ENCODE measurements around the gene LDLRAD4. TPM values are rescaled to one million over a fixed set of nuclear protein-coding genes. Genes with fewer than 3 reads are reported as not detected.

The LDLRAD4 gene
- polyA plus RNA-seq, 1 of the 3 experiments (the other 2 are of a cell fraction): 0.16 TPM

DNA sequence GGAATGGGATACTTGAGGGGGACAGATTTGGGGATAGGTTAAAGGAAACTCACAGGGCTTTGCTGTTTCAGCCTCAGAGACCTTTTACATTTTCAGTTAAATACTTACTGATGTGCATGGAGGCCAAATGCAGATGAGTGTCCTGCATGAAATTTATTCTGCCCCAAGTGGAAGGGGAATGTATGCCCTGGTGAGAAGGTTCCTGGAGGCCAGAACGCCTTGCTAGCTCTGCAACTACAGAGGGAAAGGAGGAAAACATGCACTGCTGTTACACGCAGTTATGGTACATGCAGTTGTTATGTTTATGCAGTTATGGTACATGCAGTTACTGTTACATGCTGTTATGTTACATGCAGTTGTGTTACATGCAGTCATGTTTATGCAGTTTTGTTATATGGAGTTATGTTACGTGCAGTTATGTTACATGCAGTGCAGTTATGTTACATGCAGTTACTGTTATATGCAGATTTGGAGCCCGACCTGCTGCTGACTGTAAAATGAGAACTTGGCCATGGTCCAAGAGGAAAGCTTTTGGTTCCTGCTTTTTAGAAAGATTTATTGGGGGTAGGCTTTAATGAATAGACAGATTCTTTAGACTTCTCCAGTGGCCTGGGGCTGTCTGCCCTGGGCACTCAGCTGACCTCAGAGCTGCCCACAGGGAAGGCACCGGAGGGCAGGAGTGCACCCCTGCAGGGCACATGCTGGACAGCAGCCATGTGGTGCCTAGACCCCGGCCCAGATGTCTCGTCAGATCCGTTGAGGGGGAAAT, 84.1 kb downstream of the LDLRAD4 start:
- Histone ChIP-seq H3K4me2 (no peak overlapping the region), H3F3A (replicated peaks; ENCODE audit: insufficient read depth) (no peaks in the 10 kb centered on the region), H2AFZ (ENCODE audit: low read depth) (no peak overlapping the region), H3K9ac (no peak overlapping the region), H4K20me1 (ENCODE audit: insufficient read depth) (no peaks in the 10 kb centered on the region), H3K4me3 (ENCODE audit: low read depth in 2 of 2, low read length in 1 of 2) (no peak overlapping the region), H3K27me3 (ENCODE audit: insufficient read depth) (no peaks in the 10 kb centered on the region), H3K9me3 (no peaks in the 10 kb centered on the region; the same call in 1 of the 2 replicates), H3K79me2 (ENCODE audit: insufficient read depth) (no peaks in the 10 kb centered on the region), H3K4me1 (ENCODE audit: control insufficient read depth in 1 of 2, insufficient read depth in 2 of 2, low read depth in 1 of 2, low read length in 1 of 2) (peaks cover 4 to 33% of the 10 kb centered on the region in 2 experiments; a peak in 2 of 4 replicates), H3K9me2 (no peaks in the 10 kb centered on the region), H3K27ac (ENCODE audit: low read depth in 2 of 2, low read length in 1 of 2) (peak overlapping the region in 1 of 2 experiments; percentile 28; a peak in 1 of 4 replicates), H3K36me3 (replicated peaks in 1 of 2; ENCODE audit: control insufficient read depth in 1 of 2, insufficient read depth in 2 of 2, low read length in 1 of 2) (no peaks in the 10 kb centered on the region)
- ChIA-PET POLR2A (no interaction called here), CTCF (interaction anchor here (0.9 to 1.4 kb wide), 2 partner anchors 14 to 36 kb away, joined by 3 read pairs; no protein-coding TSS in a partner anchor)
- no peak for TF ChIP-seq RCOR1 (IDR thresholded peaks at IDR 0.05; ENCODE audit: low read length)
- no peak for TF ChIP-seq SMC3 (IDR thresholded peaks at IDR 0.05; ENCODE audit: low read depth, low read length)
- TF ChIP-seq, protein P1, sequence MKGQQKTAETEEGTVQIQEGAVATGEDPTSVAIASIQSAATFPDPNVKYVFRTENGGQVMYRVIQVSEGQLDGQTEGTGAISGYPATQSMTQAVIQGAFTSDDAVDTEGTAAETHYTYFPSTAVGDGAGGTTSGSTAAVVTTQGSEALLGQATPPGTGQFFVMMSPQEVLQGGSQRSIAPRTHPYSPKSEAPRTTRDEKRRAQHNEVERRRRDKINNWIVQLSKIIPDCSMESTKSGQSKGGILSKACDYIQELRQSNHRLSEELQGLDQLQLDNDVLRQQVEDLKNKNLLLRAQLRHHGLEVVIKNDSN (IDR thresholded peaks at IDR 0.05; ENCODE audit: borderline replicate concordance, low read depth): no peak
- TF ChIP-seq, protein P2, sequence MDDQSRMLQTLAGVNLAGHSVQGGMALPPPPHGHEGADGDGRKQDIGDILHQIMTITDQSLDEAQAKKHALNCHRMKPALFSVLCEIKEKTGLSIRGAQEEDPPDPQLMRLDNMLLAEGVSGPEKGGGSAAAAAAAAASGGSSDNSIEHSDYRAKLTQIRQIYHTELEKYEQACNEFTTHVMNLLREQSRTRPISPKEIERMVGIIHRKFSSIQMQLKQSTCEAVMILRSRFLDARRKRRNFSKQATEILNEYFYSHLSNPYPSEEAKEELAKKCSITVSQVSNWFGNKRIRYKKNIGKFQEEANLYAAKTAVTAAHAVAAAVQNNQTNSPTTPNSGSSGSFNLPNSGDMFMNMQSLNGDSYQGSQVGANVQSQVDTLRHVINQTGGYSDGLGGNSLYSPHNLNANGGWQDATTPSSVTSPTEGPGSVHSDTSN (IDR thresholded peaks at IDR 0.05): no peak
- no peak for TF ChIP-seq ELF1 (IDR thresholded peaks at IDR 0.05)
- TF ChIP-seq, protein P3, sequence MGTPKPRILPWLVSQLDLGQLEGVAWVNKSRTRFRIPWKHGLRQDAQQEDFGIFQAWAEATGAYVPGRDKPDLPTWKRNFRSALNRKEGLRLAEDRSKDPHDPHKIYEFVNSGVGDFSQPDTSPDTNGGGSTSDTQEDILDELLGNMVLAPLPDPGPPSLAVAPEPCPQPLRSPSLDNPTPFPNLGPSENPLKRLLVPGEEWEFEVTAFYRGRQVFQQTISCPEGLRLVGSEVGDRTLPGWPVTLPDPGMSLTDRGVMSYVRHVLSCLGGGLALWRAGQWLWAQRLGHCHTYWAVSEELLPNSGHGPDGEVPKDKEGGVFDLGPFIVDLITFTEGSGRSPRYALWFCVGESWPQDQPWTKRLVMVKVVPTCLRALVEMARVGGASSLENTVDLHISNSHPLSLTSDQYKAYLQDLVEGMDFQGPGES (IDR thresholded peaks at IDR 0.05; ENCODE audit: low read depth, low read length): no peak
- TF ChIP-seq SIN3A (IDR thresholded peaks at IDR 0.05; ENCODE audit: borderline replicate concordance, low read depth, low read length): no peak
- TF ChIP-seq FOXM1 (IDR thresholded peaks at IDR 0.05; ENCODE audit: low read depth): no peak
- TF ChIP-seq NFIC (IDR thresholded peaks at IDR 0.05; ENCODE audit: borderline replicate concordance): no peak
- TF ChIP-seq, protein P4, sequence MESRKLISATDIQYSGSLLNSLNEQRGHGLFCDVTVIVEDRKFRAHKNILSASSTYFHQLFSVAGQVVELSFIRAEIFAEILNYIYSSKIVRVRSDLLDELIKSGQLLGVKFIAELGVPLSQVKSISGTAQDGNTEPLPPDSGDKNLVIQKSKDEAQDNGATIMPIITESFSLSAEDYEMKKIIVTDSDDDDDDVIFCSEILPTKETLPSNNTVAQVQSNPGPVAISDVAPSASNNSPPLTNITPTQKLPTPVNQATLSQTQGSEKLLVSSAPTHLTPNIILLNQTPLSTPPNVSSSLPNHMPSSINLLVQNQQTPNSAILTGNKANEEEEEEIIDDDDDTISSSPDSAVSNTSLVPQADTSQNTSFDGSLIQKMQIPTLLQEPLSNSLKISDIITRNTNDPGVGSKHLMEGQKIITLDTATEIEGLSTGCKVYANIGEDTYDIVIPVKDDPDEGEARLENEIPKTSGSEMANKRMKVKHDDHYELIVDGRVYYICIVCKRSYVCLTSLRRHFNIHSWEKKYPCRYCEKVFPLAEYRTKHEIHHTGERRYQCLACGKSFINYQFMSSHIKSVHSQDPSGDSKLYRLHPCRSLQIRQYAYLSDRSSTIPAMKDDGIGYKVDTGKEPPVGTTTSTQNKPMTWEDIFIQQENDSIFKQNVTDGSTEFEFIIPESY (IDR thresholded peaks at IDR 0.05; ENCODE audit: borderline replicate concordance, low read depth): no peak
- no peak for TF ChIP-seq GABPA (IDR thresholded peaks at IDR 0.05; ENCODE audit: low read depth)
- TF ChIP-seq FOSL2 (IDR thresholded peaks at IDR 0.05; ENCODE audit: borderline replicate concordance, low read depth): no peak
- no peak for TF ChIP-seq RAD21 (IDR thresholded peaks at IDR 0.05; ENCODE audit: low read length)
- TF ChIP-seq TCF12 (IDR thresholded peaks at IDR 0.05): no peak
- TF ChIP-seq GATA2 (CRISPR knock-in tag; IDR thresholded peaks at IDR 0.05): no peak
- no peak for TF ChIP-seq TEAD4 (IDR thresholded peaks at IDR 0.05; ENCODE audit: borderline replicate concordance, insufficient read depth)
- TF ChIP-seq, protein P5, sequence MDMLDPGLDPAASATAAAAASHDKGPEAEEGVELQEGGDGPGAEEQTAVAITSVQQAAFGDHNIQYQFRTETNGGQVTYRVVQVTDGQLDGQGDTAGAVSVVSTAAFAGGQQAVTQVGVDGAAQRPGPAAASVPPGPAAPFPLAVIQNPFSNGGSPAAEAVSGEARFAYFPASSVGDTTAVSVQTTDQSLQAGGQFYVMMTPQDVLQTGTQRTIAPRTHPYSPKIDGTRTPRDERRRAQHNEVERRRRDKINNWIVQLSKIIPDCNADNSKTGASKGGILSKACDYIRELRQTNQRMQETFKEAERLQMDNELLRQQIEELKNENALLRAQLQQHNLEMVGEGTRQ (IDR thresholded peaks at IDR 0.05; ENCODE audit: borderline replicate concordance, low read depth, low read length): no peak
- 40% methylated on average over 6 of the region's 8 CpGs for WGBS (ENCODE audit: low lambda C conversion rate)
- DNase-seq: no peak

Data from SK-N-SH (cell line).